ENCODE data around the gene TTC39C. TPM values are rescaled to one million over a fixed set of nuclear protein-coding genes. Genes with fewer than 3 reads are reported as not detected.

The TTC39C gene
- total RNA-seq, 1 donor = 54.4 TPM

DNA sequence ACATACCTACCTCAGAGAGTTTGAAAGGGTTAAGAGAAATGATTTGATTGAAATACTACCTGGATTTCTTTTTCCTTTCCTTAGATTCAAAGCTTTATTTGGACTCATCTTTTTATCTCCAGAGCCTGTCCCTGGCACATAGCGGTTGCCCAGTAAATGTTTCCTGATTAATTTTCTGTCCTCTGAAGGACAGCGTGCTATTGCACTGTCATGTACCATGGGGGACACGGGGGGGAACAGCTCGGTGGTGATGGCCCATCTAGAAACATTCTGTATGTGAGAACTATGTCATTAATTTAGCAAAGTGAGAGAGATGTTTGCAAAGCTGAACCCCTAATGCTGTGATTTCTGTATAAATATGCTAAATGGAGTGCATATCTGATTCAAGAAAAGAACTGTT lies 97.9 kb downstream of the TTC39C start:
- no peak for DNase-seq (ENCODE audit: low read depth)

DNA sequence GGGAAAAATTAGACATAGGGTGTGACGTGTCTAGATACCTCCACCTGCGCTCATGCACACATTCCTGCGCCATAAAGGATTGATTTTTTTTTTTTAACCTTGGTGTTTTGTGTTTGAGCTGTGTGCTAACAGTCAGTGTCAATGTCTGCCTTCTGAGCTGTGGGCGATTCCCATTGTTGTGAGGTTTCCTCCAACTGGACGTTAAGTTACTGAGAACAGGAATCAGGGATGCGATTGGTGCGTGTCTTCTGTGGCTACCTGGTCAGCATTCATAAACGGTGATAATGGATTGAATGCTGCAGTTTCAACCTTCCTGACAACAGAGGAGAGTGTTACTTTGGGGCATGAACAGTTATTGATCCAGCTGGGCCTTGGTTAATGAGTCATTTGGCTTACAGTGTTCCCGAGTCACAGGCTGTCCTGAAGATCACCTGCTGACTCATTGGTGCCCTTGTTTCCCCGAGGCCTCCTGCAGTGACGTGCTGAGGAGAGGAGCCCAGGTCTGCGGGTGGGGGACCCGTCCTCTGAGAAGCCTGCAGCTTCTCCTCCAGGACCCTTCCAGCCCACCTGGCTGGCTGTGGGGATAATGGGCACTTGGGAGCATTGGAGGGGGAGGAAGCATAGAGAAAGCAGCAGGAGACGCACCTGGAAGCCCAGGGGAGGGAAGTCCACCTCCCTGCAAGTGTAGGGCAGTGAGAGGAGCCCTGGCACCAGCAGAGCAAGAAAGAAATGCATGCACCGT lies 98.5 kb downstream of the TTC39C start:
- TF ChIP-seq, protein P1, sequence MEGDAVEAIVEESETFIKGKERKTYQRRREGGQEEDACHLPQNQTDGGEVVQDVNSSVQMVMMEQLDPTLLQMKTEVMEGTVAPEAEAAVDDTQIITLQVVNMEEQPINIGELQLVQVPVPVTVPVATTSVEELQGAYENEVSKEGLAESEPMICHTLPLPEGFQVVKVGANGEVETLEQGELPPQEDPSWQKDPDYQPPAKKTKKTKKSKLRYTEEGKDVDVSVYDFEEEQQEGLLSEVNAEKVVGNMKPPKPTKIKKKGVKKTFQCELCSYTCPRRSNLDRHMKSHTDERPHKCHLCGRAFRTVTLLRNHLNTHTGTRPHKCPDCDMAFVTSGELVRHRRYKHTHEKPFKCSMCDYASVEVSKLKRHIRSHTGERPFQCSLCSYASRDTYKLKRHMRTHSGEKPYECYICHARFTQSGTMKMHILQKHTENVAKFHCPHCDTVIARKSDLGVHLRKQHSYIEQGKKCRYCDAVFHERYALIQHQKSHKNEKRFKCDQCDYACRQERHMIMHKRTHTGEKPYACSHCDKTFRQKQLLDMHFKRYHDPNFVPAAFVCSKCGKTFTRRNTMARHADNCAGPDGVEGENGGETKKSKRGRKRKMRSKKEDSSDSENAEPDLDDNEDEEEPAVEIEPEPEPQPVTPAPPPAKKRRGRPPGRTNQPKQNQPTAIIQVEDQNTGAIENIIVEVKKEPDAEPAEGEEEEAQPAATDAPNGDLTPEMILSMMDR (IDR thresholded peaks at IDR 0.05; ENCODE audit: insufficient read depth, low read depth, low read length) = no peak
- no peak overlapping the region for H3K4me3 ChIP-seq (ENCODE audit: low read depth, low read length)
- no peak for DNase-seq (ENCODE audit: low read depth)

More for the DNA sequence above, 97.9 kb downstream of the TTC39C start:
- H3K4me3 ChIP-seq (ENCODE audit: low read depth, low read length) = no peak overlapping the region
- TF ChIP-seq, protein P1 (IDR thresholded peaks at IDR 0.05; ENCODE audit: insufficient read depth, low read depth, low read length) = no peak

DNA sequence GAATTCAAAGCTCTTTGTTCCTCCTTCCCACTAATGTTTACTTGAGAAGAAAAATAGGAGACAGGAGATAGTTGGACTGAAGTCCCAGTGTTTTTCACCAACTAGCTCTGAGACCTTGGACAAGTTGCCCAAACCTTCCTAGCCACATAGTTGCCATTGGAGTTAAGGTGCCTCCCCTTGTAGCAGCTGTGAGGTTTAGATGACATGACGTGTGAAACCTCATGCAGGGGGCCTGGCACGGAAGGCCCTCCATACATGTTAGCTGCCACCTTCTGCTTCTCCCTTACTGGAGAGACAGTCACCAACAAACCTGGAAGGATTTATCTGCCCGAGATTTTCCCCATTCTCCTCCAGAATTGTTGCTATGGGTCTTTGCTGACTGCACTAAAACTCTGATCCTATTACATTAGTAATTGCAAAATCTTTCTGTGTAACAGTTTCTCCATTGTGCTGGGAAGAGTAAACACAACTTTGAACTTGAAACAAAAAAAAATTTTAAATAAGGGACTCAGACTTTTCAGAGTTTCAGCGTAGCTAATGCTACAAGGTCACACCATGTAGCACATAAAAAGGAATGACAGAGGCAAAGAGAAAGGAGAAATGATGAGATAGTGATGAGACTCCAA lies 100.5 kb downstream of the TTC39C start:
- no peak overlapping the region for H3K4me3 ChIP-seq (ENCODE audit: low read depth, low read length)

DNA sequence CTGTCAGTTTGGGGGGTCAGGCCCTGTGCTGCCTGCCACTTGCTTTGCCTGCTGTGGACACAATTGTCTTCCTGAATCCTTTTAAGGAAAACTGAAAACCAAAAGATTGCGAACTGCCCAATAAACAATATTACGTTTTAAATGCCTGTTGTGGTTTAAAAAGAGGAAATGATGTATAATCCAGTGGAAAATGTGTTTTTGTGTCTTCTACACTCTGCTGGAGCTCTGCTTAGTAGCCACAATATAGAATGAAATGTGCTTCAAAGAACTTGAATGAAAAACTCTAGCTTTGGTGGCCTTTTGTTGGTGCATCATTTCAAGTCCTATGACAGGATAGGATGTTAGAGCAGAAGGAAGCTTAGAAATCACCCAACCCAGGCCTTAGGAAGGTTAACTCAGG lies 101.1 kb downstream of the TTC39C start:
- H3K4me3 ChIP-seq (ENCODE audit: low read depth, low read length) = no peak overlapping the region
- DNase-seq (ENCODE audit: low read depth) = no peak
- TF ChIP-seq, protein P1 (IDR thresholded peaks at IDR 0.05; ENCODE audit: insufficient read depth, low read depth, low read length) = no peak

More for the DNA sequence above, 100.5 kb downstream of the TTC39C start:
- DNase-seq (ENCODE audit: low read depth) = no peak
- TF ChIP-seq, protein P1 (IDR thresholded peaks at IDR 0.05; ENCODE audit: insufficient read depth, low read depth, low read length) = no peak

DNA sequence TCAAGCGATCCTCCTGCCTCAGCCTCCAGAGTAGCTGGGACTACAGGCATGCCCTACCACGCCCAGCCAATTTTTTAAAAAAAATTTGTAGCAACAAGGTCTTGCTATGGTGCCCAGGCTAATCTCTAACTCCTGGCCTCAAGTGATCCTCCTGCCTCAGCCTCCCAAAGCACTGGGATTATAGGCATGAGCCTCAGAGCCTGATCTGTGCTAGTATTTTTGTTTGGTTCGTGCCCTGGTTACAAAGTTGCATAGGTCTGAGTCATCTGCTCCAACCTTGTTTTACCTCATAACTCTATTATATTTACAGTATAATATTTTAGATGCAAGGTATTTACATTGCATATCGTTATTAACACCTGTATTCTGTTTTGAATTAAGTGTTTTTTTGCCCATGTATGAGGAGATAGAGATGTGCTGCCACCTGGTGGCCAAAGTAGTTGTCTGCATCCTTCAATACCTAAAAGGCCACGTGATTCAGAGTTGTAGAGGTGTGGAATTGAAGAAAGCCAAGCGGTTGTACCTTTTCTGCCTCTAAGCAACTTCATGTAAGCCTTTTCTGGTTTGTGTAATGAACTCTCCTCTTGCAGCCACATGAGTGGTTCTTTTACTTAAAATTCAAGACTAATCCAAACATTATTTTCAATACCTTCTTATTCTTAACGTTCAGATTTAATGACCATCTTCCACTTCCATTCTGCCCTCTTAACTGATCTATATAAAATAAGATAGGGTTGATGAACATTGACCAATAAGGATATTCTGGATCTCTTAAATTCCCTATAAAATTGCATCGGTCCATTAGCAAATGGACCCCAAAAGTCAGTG lies 104.4 kb downstream of the TTC39C start:
- peak; percentile 75 for DNase-seq (ENCODE audit: low read depth)
- TF ChIP-seq, protein P1 (IDR thresholded peaks at IDR 0.05; ENCODE audit: insufficient read depth, low read depth, low read length) = peak; percentile 82
- H3K4me3 ChIP-seq (ENCODE audit: low read depth, low read length) = no peak overlapping the region

DNA sequence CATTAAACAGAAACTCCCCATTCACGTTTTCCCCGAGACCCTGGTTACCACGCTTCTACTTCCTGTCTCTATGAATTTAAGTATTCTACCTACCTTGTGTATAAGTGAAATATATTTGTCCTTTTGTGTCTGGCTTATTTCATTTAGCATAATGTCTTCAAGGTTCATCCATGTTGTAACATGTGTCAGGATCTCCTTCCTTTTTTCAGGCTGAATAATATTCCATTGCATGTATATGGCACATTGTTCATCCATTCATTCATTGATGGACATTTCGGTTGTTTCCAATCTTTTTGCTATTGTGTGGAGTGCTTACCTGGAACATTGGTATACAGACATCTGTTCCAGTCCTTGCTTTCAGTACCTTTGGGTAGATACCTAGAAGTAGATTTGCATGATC lies 106.1 kb downstream of the TTC39C start:
- TF ChIP-seq, protein P1 (IDR thresholded peaks at IDR 0.05; ENCODE audit: insufficient read depth, low read depth, low read length) = no peak
- DNase-seq (ENCODE audit: low read depth) = no peak
- H3K4me3 ChIP-seq (ENCODE audit: low read depth, low read length) = no peak overlapping the region
